IMR-90 (cell line): ENCODE results near the gene ATG14.

Source experiments
- BHLHE40 ChIP-seq: fragments of 150-350 bp; IDR thresholded peaks from 2 replicates; pipeline ENCODE4 v1.6.1; 2016; ENCODE audit warnings: mild to moderate bottlenecking, low read depth, low read length
- MAZ ChIP-seq: IDR thresholded peaks from 2 replicates; pipeline ENCODE4 v1.6.1; 2012; ENCODE audit warnings: low read depth, mild to moderate bottlenecking, low read length, improper control_type of control experiment, moderate library complexity, borderline replicate concordance
- POLR2A ChIP-seq: IDR thresholded peaks from 2 replicates; pipeline ENCODE4 v1.6.1; 2012; ENCODE audit warnings: mild to moderate bottlenecking, low read depth, low read length

GRCh38 chr14:55446127-55446736 lies 34.6 kb upstream of the ATG14 start:
- TF ChIP-seq MAZ (no peak; the same call in 1 of the 2 replicates), POLR2A (no peak; the same call in 1 of the 2 replicates), BHLHE40 (no peak)
